ENCODE results near the gene CAPN14. TPM values are rescaled to one million over a fixed set of nuclear protein-coding genes. Genes with fewer than 3 reads are reported as not detected.

Gene CAPN14
- total RNA-seq, 2 experiments from 2014 or later = 0.59 to 0.69 TPM

- intact Hi-C loops (cut with micrococcal nuclease) = no loop called here
- DNase-seq (no peak), ATAC-seq (no peak)
- TF ChIP-seq, protein P1, sequence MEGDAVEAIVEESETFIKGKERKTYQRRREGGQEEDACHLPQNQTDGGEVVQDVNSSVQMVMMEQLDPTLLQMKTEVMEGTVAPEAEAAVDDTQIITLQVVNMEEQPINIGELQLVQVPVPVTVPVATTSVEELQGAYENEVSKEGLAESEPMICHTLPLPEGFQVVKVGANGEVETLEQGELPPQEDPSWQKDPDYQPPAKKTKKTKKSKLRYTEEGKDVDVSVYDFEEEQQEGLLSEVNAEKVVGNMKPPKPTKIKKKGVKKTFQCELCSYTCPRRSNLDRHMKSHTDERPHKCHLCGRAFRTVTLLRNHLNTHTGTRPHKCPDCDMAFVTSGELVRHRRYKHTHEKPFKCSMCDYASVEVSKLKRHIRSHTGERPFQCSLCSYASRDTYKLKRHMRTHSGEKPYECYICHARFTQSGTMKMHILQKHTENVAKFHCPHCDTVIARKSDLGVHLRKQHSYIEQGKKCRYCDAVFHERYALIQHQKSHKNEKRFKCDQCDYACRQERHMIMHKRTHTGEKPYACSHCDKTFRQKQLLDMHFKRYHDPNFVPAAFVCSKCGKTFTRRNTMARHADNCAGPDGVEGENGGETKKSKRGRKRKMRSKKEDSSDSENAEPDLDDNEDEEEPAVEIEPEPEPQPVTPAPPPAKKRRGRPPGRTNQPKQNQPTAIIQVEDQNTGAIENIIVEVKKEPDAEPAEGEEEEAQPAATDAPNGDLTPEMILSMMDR (IDR thresholded peaks at IDR 0.05) = no peak
- POLR2A ChIA-PET = no interaction called here
- Mint-ChIP-seq H3K27ac (no peak overlapping the region), H3K27me3 (no peaks in the 10 kb centered on the region), H3K36me3 (ENCODE audit: low read depth) (no peaks in the 10 kb centered on the region), H3K9me3 (no peaks in the 10 kb centered on the region), H3K4me1 (ENCODE audit: low read depth) (no peaks in the 10 kb centered on the region), H3K4me3 (no peak overlapping the region)
- CTCF ChIA-PET = no interaction called here
Measured at GRCh38 chr2:31249009-31249690, 31.8 kb upstream of the CAPN14 start.

- H3K27me3 Mint-ChIP-seq = no peaks in the 10 kb centered on the region
- ATAC-seq (no peak), DNase-seq (no peak)
- no peak overlapping the region for H3K4me3 Mint-ChIP-seq
- H3K27ac Mint-ChIP-seq = no peak overlapping the region
- TF ChIP-seq, protein P1 (IDR thresholded peaks at IDR 0.05) = no peak
- no peaks in the 10 kb centered on the region for H3K9me3 Mint-ChIP-seq
- intact Hi-C loops (cut with micrococcal nuclease) = no loop called here
- H3K4me1 Mint-ChIP-seq (ENCODE audit: low read depth) = no peaks in the 10 kb centered on the region
- CTCF ChIA-PET = no interaction called here
- H3K36me3 Mint-ChIP-seq (ENCODE audit: low read depth) = no peaks in the 10 kb centered on the region
- POLR2A ChIA-PET = no interaction called here
Measured at GRCh38 chr2:31248139-31248538, 30.8 kb upstream of the CAPN14 start.

DNA sequence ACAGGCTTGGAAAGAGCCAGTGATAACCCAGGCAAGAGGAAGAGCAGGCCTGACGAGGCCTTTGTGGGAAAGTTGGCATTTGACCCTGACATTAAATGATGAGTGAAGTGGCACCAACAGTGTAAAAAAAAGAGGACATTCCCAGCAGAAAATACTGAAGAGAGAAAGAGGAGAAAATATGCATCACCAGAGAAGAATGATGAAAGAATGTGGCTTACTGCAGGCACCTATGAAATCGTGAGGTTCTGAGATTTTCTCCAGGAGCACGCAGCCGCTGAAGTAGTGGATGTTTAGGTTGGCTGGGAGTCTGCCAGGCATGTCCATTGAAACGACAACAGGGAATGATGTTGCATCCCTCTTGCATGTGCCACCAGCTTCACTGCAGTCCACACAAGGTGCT is 30.4 kb upstream of the CAPN14 start:
- CTCF ChIA-PET = no interaction called here
- H3K9me3 Mint-ChIP-seq = no peaks in the 10 kb centered on the region
- intact Hi-C loops (cut with micrococcal nuclease) = no loop called here
- DNase-seq (no peak), ATAC-seq (no peak)
- no peaks in the 10 kb centered on the region for H3K36me3 Mint-ChIP-seq (ENCODE audit: low read depth)
- POLR2A ChIA-PET = no interaction called here
- TF ChIP-seq, protein P1 (IDR thresholded peaks at IDR 0.05) = no peak
- H3K4me3 Mint-ChIP-seq = no peak overlapping the region
- H3K4me1 Mint-ChIP-seq (ENCODE audit: low read depth) = no peaks in the 10 kb centered on the region
- no peaks in the 10 kb centered on the region for H3K27me3 Mint-ChIP-seq
- no peak overlapping the region for H3K27ac Mint-ChIP-seq

- no peaks in the 10 kb centered on the region for H3K36me3 Mint-ChIP-seq (ENCODE audit: low read depth)
- TF ChIP-seq, protein P1 (IDR thresholded peaks at IDR 0.05) = no peak
- no peak for ATAC-seq
- no peak for DNase-seq
- H3K4me1 Mint-ChIP-seq (ENCODE audit: low read depth) = peaks cover under 1% of the 10 kb centered on the region
- no peaks in the 10 kb centered on the region for H3K27me3 Mint-ChIP-seq
- intact Hi-C loops (cut with micrococcal nuclease) = no loop called here
- H3K4me3 Mint-ChIP-seq = no peak overlapping the region
- POLR2A ChIA-PET = no interaction called here
- no peaks in the 10 kb centered on the region for H3K9me3 Mint-ChIP-seq
- CTCF ChIA-PET = no interaction called here
- H3K27ac Mint-ChIP-seq = no peak overlapping the region
Measured at GRCh38 chr2:31246184-31246852, 29.0 kb upstream of the CAPN14 start.

DNA sequence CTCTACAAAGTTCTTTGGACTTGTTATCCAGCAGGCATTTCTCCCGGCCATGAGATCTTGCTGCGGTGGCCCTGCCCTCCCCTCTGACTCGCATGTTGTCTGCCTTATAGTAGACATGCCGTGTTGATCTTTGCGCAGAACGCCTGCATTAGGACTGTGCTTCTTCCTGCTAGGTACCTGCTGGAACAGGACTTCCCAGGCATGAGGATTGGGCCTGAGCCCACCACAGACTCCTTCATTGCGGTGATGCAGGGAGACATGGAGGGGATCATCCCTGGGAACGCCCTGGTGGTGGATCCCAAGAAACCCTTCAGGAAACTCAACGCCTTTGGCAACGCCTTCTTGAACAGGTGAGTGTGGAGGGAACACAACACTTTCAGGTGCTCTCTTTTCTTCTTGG is 26.8 kb upstream of the CAPN14 start:
- CTCF ChIA-PET = no interaction called here
- Mint-ChIP-seq H3K36me3 (ENCODE audit: low read depth) (no peaks in the 10 kb centered on the region), H3K9me3 (no peaks in the 10 kb centered on the region), H3K27ac (no peak overlapping the region), H3K4me3 (no peak overlapping the region), H3K27me3 (no peaks in the 10 kb centered on the region), H3K4me1 (ENCODE audit: low read depth) (peaks cover 2% of the 10 kb centered on the region)
- no peak for DNase-seq
- TF ChIP-seq, protein P1 (IDR thresholded peaks at IDR 0.05) = no peak
- ATAC-seq = no peak
- POLR2A ChIA-PET = no interaction called here
- intact Hi-C loops (cut with micrococcal nuclease) = no loop called here

Measured in activated CD8-positive, alpha-beta T cell treated with anti-CD3 and anti-CD28 coated beads for 36 hours (primary cell).